Measurements from ENCODE around the gene OXTR.

GRCh38 chr3:8749316-8749715 lies 20.1 kb downstream of the OXTR start:
- TF ChIP-seq CTCF (IDR thresholded peaks at IDR 0.05) = no peak
- no peak for TF ChIP-seq POLR2A (IDR thresholded peaks at IDR 0.05)
- TF ChIP-seq EP300 (IDR thresholded peaks at IDR 0.05) = no peak

Data from tibial nerve (tissue), 4 donors.